Left lung (tissue), 14 donors: Measurements from ENCODE around the gene MYL9. TPM values are rescaled to one million over a fixed set of nuclear protein-coding genes. Genes with fewer than 3 reads are reported as not detected.

ENCODE experiments used
- ATAC-seq: fragments of 200-7000 bp; cut with Tn5 transposase; one replicate; pipeline ENCODE4 v1.9.1; 2020; ENCODE audit warnings: moderate library complexity
- DNase-seq, 4 donors: peaks; one replicate each; pipeline ENCODE4 v3.0.0-alpha.2; 2013 to 2020
- H3K27ac ChIP-seq, 2 donors: fragments of 200-600 bp; sonication (generic) in 1 of 2; one replicate each; pipeline versions ENCODE4 v1.5.0 to v1.8.0; 2020 to 2021
- H3K27me3 ChIP-seq, 2 donors: fragments of 200-600 bp; sonication (generic) in 1 of 2; one replicate each; pipeline versions ENCODE4 v1.5.0 to v1.8.0; 2020 to 2021
- H3K36me3 ChIP-seq, 2 donors: fragments of 200-600 bp; sonication (generic) in 1 of 2; one replicate each; pipeline versions ENCODE4 v1.5.0 to v1.8.0; 2020 to 2021
- H3K4me1 ChIP-seq, 2 donors: fragments of 200-600 bp; one replicate each; pipeline ENCODE4 v1.8.0; 2021
- H3K4me3 ChIP-seq, 2 donors: fragments of 200-600 bp; sonication (generic) in 1 of 2; one replicate each; pipeline versions ENCODE4 v1.5.0 to v1.8.0; 2020 to 2021; ENCODE audit warnings: mild to moderate bottlenecking in 1 of 2
- H3K9me3 ChIP-seq, 2 donors: fragments of 200-600 bp; sonication (generic) in 1 of 2; one replicate each; pipeline versions ENCODE4 v1.5.0 to v1.8.0; 2020 to 2021
- intact Hi-C, 2 donors: fragments of 100-400 bp; cut with DNase I; formaldehyde crosslinking; loops; one replicate each; pipeline versions ENCODE4 v1.11.2 to v1.14.2; 2022
- long read RNA-seq, 12 donors: library from polyadenylated mRNA in 2 of 12; unstranded in 2 of 12; transcript quantifications; one replicate each; pipeline ENCODE4 v2.0.0 and lab custom pipeline, GENCODE V29; 2019 to 2026
- polyA plus RNA-seq, 6 donors: library from polyadenylated mRNA; unstranded; fragments of 120-200 nt; gene quantifications; one replicate each; pipeline ENCODE4 v1.2.1, GENCODE V29; 2013; ENCODE audit not compliant: insufficient read length in 6 of 6
- total RNA-seq, 2 donors: library from RNA; stranded (reverse); fragmentation: NEBNext Ultra II Directional; extraction: Animal tissue kit (Norgen Biotek cat#: 25700); gene quantifications; one replicate each; pipeline ENCODE4 v1.2.1, GENCODE V29; 2021
- TF ChIP-seq, protein P1 (sequence below), 2 donors: fragments of 200-600 bp; sonication (generic) in 1 of 2; IDR thresholded peaks; one replicate each; pipeline versions ENCODE4 v1.5.0 to v1.8.0; 2021; ENCODE audit warnings: antibody characterized with exemption in 2 of 2
- donor health status: DM: no; HTN: yes; CAD: no.
- donor health status: DM: no; HTN: no; CAD: no.

The MYL9 gene
- 100 to 1,000 TPM; 319 to 344 TPM for total RNA-seq
- polyA plus RNA-seq = 100 to 1,000 TPM; 198 to 348 (median 234) TPM
- long read RNA-seq, donor 1, transcript MYL9-202 (3 exons, 1,024 nt) = minor isoform, 7 of 492 reads
- long read RNA-seq, donor 1, transcript MYL9-201 (4 exons, 2,821 nt) = major isoform, 229 of 492 reads
- long read RNA-seq, donor 1, partial matches to known transcripts = 246 of 492 reads
- long read RNA-seq, donor 1, other reads (novel, unspliced or antisense) = 10 of 492 reads
- long read RNA-seq, donor 2, transcript MYL9-201 (4 exons, 2,821 nt) = major isoform, 112 of 188 reads
- long read RNA-seq, donor 2, partial matches to known transcripts = 67 of 188 reads
- long read RNA-seq, donor 2, other reads (novel, unspliced or antisense) = 7 of 188 reads
- long read RNA-seq, donor 3, transcript MYL9-201 (4 exons, 2,821 nt) = major isoform, 122 of 162 reads
- long read RNA-seq, donor 3, partial matches to known transcripts = 33 of 162 reads
- long read RNA-seq, donor 3, other reads (novel, unspliced or antisense) = 5 of 162 reads
- long read RNA-seq, donor 4, transcript MYL9-201 (4 exons, 2,821 nt) = major isoform, 32 of 93 reads
- long read RNA-seq, donor 4, partial matches to known transcripts = 55 of 93 reads
- long read RNA-seq, donor 4, other reads (novel, unspliced or antisense) = 3 of 93 reads
- long read RNA-seq, donor 5, transcript MYL9-201 (4 exons, 2,821 nt) = major isoform, 112 of 176 reads
- long read RNA-seq, donor 5, transcript MYL9-202 (3 exons, 1,024 nt) = minor isoform, 7 of 176 reads
- long read RNA-seq, donor 5, partial matches to known transcripts = 52 of 176 reads
- long read RNA-seq, donor 5, other reads (novel, unspliced or antisense) = 5 of 176 reads
- long read RNA-seq, donor 6, transcript MYL9-201 (4 exons, 2,821 nt) = major isoform, 73 of 99 reads
- long read RNA-seq, donor 6, partial matches to known transcripts = 14 of 99 reads
- long read RNA-seq, donor 6, other reads (novel, unspliced or antisense) = 10 of 99 reads
- long read RNA-seq, donor 7, transcript MYL9-201 (4 exons, 2,821 nt) = major isoform, 28 of 41 reads
- long read RNA-seq, donor 7, partial matches to known transcripts = 8 of 41 reads
- long read RNA-seq, donor 7, other reads (novel, unspliced or antisense) = 5 of 41 reads
- long read RNA-seq, donor 8, transcript MYL9-201 (4 exons, 2,821 nt) = major isoform, 122 of 179 reads
- long read RNA-seq, donor 8, transcript MYL9-202 (3 exons, 1,024 nt) = minor isoform, 6 of 179 reads
- long read RNA-seq, donor 8, partial matches to known transcripts = 44 of 179 reads
- long read RNA-seq, donor 8, other reads (novel, unspliced or antisense) = 7 of 179 reads
- long read RNA-seq, donor 9 = 0 reads
- long read RNA-seq, donor 10, transcript MYL9-201 (4 exons, 2,821 nt) = major isoform, 39 of 54 reads
- long read RNA-seq, donor 10, partial matches to known transcripts = 12 of 54 reads
- long read RNA-seq, donor 10, other reads (novel, unspliced or antisense) = 1 of 54 reads
- long read RNA-seq, donor 11, transcript MYL9-201 (4 exons, 2,821 nt) = major isoform, 14 of 25 reads
- long read RNA-seq, donor 11, partial matches to known transcripts = 10 of 25 reads
- long read RNA-seq, donor 11, other reads (novel, unspliced or antisense) = 0 of 25 reads
- long read RNA-seq, donor 12, transcript MYL9-201 (4 exons, 2,821 nt) = major isoform, 102 of 182 reads
- long read RNA-seq, donor 12, partial matches to known transcripts = 64 of 182 reads
- long read RNA-seq, donor 12, other reads (novel, unspliced or antisense) = 14 of 182 reads

DNA sequence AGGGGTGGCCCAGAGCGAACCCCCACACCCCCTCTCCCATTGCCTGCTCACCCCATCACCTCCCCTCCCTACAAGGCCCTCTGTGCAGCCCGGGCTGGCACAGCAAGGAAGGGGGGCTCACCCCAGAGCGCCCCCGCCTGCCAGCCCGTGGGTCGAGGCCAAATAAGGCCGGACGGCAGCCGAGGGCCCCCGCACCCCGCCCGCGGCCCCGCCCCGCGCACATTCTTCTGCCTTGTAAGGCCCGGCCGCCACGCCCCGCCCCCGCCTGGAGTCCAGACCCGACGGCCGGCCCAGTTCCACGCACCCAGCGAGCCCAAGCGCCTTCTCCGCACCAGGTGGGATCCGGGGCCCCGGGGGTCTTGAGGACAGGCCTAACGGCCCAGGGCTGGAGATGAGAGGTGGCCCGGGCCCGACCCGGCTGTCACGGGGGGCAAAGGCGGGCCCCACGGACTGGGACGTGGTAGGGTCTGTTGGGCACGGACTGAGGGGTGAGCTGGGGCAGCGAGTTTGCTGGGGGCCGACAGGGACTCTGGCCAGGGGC lies at the start of gene MYL9:
MYL9 (plus strand) TSS at position 293 of the 541 bp plus-strand sequence. CDS start 3,366 bp downstream, outside the sequence.
- peak within 1 kb of the TSS; percentile 52 to 73 for H3K4me3 ChIP-seq
- TF ChIP-seq, protein P1, sequence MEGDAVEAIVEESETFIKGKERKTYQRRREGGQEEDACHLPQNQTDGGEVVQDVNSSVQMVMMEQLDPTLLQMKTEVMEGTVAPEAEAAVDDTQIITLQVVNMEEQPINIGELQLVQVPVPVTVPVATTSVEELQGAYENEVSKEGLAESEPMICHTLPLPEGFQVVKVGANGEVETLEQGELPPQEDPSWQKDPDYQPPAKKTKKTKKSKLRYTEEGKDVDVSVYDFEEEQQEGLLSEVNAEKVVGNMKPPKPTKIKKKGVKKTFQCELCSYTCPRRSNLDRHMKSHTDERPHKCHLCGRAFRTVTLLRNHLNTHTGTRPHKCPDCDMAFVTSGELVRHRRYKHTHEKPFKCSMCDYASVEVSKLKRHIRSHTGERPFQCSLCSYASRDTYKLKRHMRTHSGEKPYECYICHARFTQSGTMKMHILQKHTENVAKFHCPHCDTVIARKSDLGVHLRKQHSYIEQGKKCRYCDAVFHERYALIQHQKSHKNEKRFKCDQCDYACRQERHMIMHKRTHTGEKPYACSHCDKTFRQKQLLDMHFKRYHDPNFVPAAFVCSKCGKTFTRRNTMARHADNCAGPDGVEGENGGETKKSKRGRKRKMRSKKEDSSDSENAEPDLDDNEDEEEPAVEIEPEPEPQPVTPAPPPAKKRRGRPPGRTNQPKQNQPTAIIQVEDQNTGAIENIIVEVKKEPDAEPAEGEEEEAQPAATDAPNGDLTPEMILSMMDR (IDR thresholded peaks at IDR 0.05) = no peak
- intact Hi-C loops = no loop called here
- peaks cover 0 to 4% of the 10 kb centered on the region in 2 donors for H3K27me3 ChIP-seq
- no peaks in the 10 kb centered on the region for H3K9me3 ChIP-seq
- peaks cover 0 to 15% of the 10 kb centered on the region in 2 donors for H3K36me3 ChIP-seq
- ATAC-seq (peak; percentile 90), DNase-seq (peak; percentile 68 to 98 (median 84))
- peak within 1 kb of the TSS; percentile 60 to 87 for H3K27ac ChIP-seq
- H3K4me1 ChIP-seq = peaks cover 27 to 43% of the 10 kb centered on the region in 2 donors

DNA sequence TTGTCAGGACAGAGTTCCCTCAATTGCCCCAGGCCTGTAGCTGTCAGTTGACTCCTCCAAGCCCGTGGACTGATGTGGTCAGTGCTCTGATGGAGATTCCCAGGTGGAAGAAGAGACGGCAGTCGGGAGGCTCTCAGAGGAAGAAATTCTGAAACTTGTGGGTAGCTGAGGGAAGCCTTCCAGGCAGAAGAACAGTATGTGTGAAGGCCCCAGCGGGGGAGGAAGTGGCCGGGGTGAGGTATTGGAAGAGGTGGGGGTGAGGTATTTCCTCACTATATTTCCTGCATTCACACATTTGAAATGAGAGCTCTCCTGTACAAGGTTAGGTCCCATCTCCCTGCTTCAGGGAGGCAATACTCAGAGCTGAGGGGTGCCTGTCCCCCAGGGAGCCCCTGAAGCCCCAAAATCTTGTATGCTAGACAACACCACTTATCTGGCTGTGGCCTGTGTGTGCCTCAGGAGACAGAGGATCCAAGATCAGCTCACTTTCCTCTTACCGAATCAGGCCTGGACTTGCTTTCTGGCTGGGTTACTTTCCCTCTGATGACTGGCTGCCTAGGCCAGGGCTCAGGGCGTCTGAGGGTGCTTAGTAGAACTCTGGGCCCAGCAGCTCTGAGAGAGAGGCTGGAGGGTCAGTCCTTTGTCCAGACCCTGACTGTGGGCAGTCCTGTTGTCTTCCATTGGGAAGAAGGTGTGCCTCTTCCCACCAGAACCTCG lies 49.3 kb upstream of the MYL9 start:
- DNase-seq (no peak), ATAC-seq (peak; percentile 30)
- peak overlapping the region; percentile 13 to 80 for H3K27ac ChIP-seq
- H3K36me3 ChIP-seq = peaks cover 0 to 12% of the 10 kb centered on the region in 2 donors
- H3K4me3 ChIP-seq = no peak overlapping the region
- H3K27me3 ChIP-seq = no peaks in the 10 kb centered on the region
- H3K4me1 ChIP-seq = peaks cover 10 to 53% of the 10 kb centered on the region in 2 donors
- H3K9me3 ChIP-seq = no peaks in the 10 kb centered on the region
- intact Hi-C loops = no loop called here
- TF ChIP-seq, protein P1 (IDR thresholded peaks at IDR 0.05) = no peak

DNA sequence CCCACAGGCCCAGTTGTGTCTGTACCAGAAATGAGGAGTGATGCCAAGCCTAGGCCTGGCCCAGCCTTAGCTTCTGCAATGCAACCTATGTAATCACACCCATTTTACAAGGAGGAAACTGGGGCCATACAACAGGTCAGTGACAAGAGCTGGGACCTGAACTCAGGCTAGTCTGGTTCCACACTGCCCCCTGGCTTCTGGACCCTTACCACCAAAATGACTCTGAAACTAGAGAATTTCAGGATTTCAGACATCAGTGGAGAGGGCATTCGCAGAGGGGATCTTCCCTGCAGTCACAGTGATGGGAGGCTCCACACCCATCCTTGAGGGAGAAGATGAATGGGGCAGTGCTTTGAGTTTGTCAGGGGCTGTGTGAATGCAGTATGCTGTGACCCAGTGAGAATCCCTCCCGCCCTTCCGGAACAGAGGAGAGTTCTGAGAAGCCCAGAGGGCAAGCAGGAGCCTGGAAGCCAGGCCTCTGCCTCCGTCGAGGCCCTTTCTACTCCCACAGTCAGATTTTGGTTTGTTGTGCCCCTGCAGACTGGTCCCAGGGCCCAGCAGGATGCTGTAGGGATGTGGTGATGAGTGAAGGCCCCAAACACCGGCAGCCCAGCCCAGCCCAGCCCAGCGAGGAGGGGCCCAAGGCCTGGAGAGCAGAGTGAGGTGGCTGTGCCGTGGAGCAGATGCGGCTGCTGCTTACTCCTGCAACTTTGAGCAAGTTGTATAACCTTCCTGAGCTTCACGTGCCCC lies 48.1 kb upstream of the MYL9 start:
- ATAC-seq = peak; percentile 53
- DNase-seq = no peak
- H3K9me3 ChIP-seq = no peaks in the 10 kb centered on the region
- TF ChIP-seq, protein P1 (IDR thresholded peaks at IDR 0.05) = no peak
- H3K27me3 ChIP-seq = no peaks in the 10 kb centered on the region
- peaks cover 0 to 23% of the 10 kb centered on the region in 2 donors for H3K36me3 ChIP-seq
- intact Hi-C loops = no loop called here
- peaks cover 10 to 48% of the 10 kb centered on the region in 2 donors for H3K4me1 ChIP-seq
- peak overlapping the region in 1 of 2 donors; percentile 80 for H3K27ac ChIP-seq
- no peak overlapping the region for H3K4me3 ChIP-seq
